ENCODE data around the gene FAM227B. TPM values are rescaled to one million over a fixed set of nuclear protein-coding genes. Genes with fewer than 3 reads are reported as not detected.

The FAM227B gene
- total and polyA plus RNA-seq, 2 of the 13 experiments (the other 11 are each of a cell fraction or from before 2014, with no cell fraction given) = 1.9 to 2.6 TPM

DNA sequence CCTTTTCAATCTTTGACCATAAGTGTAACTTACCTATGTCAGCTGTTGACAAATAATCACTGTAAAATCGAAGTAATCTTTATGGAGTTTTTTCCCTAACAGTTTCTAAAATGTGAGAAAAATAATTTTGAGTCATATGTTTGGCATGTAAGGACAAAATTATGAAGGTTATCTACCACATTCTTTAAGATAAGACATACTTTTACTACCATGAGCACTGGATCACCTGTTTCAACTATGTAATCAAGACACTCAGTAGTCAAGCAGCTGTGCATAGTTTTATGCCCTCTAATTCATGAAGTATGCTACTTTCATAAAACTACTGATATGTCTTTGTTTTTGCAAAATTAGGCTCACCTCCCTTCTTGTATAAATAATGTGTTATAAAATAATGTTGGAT, 185.4 kb downstream of the FAM227B start (continued):
- no peak for TF ChIP-seq ZBTB40 (IDR thresholded peaks at IDR 0.05)
- TF ChIP-seq ZBTB40 (CRISPR knock-in tag; IDR thresholded peaks at IDR 0.05) = no peak
- TF ChIP-seq ZSCAN20 (CRISPR knock-in tag; IDR thresholded peaks at IDR 0.05; ENCODE audit: borderline replicate concordance) = no peak
- TF ChIP-seq SNAPC2 (CRISPR knock-in tag; IDR thresholded peaks at IDR 0.05) = no peak
- TF ChIP-seq, protein P1, sequence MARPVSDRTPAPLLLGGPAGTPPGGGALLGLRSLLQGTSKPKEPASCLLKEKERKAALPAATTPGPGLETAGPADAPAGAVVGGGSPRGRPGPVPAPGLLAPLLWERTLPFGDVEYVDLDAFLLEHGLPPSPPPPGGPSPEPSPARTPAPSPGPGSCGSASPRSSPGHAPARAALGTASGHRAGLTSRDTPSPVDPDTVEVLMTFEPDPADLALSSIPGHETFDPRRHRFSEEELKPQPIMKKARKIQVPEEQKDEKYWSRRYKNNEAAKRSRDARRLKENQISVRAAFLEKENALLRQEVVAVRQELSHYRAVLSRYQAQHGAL (CRISPR knock-in tag; IDR thresholded peaks at IDR 0.05; ENCODE audit: not compliant biosample characterization) = no peak
- no peak for TF ChIP-seq GATAD1 (CRISPR knock-in tag; IDR thresholded peaks at IDR 0.05)
- no peak for TF ChIP-seq PLRG1 (conservative IDR thresholded peaks at IDR 0.05)
- TF ChIP-seq, protein P2, sequence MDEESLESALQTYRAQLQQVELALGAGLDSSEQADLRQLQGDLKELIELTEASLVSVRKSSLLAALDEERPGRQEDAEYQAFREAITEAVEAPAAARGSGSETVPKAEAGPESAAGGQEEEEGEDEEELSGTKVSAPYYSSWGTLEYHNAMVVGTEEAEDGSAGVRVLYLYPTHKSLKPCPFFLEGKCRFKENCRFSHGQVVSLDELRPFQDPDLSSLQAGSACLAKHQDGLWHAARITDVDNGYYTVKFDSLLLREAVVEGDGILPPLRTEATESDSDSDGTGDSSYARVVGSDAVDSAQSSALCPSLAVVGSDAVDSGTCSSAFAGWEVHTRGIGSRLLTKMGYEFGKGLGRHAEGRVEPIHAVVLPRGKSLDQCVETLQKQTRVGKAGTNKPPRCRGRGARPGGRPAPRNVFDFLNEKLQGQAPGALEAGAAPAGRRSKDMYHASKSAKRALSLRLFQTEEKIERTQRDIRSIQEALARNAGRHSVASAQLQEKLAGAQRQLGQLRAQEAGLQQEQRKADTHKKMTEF (CRISPR knock-in tag; IDR thresholded peaks at IDR 0.05) = no peak

Measured in HepG2 (cell line).